Adrenal gland (tissue), 5 donors: Measurements from ENCODE around the gene FTCDNL1.

ENCODE experiments used
- POLR2A ChIP-seq, 2 donors: fragments of 450-650 bp; IDR thresholded peaks; one replicate each; pipeline ENCODE4 v1.6.1; 2017; ENCODE audit warnings: antibody characterized with exemption in 2 of 2, mild to moderate bottlenecking in 2 of 2, moderate library complexity in 1 of 2
- TF ChIP-seq, protein P1 (sequence below), 6 experiments: fragments of 450-650 bp in 4 of 6; fragments of 200-600 bp in 2 of 6; sonication (generic) in 1 of 6; IDR thresholded peaks; 1 replicate in 5 of 6; 2 replicates in 1 of 6; pipeline versions ENCODE4 v1.5.1 to v1.8.0; 2016 to 2021; ENCODE audit warnings: antibody characterized with exemption in 6 of 6, mild to moderate bottlenecking in 2 of 6, moderate library complexity in 1 of 6
- donor health status: DM: no; HTN: no; CAD: no.

DNA sequence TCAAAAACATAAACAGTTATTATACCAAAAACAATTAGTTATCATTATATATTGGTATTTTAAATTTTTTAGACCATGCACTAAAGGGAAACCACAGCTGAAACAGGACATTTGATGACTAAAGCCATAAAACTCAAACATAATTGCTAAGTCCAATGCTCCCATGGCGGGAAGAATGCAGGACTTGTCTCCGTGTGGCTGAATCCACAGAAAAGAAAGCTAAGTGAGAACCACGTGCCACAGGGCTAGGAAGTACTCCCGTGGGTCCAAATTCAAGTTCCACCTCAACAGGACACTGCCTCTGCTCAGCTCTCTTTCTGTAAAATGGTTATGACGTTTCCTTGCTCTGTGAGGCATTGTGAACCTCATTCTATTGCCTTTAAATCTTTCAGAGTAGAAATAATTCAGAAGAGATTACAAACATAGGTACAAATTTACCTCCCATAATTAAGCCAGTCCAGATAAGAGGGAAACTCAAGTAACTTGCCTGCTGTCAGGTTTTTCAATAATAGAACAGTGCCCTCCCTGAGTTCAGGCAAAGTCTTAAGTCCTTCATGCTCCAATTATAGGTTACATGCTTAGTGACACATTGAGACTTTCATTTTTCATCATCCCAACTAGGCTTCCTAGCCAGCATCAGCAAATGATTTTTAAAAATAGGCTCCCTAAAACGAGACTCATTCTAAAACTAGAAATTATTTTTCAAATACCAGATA lies 36.7 kb downstream of the FTCDNL1 start:
- TF ChIP-seq, protein P1, sequence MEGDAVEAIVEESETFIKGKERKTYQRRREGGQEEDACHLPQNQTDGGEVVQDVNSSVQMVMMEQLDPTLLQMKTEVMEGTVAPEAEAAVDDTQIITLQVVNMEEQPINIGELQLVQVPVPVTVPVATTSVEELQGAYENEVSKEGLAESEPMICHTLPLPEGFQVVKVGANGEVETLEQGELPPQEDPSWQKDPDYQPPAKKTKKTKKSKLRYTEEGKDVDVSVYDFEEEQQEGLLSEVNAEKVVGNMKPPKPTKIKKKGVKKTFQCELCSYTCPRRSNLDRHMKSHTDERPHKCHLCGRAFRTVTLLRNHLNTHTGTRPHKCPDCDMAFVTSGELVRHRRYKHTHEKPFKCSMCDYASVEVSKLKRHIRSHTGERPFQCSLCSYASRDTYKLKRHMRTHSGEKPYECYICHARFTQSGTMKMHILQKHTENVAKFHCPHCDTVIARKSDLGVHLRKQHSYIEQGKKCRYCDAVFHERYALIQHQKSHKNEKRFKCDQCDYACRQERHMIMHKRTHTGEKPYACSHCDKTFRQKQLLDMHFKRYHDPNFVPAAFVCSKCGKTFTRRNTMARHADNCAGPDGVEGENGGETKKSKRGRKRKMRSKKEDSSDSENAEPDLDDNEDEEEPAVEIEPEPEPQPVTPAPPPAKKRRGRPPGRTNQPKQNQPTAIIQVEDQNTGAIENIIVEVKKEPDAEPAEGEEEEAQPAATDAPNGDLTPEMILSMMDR (IDR thresholded peaks at IDR 0.05) = no peak
- no peak for TF ChIP-seq POLR2A (IDR thresholded peaks at IDR 0.05)
